Thoracic aorta (tissue), 2 donors: ENCODE measurements around the gene RBKS. TPM values are rescaled to one million over a fixed set of nuclear protein-coding genes. Genes with fewer than 3 reads are reported as not detected.

ENCODE experiments used
- ATAC-seq: fragments of 150-250 bp; one replicate; pipeline ENCODE4 v1.8.0; 2017; ENCODE audit warnings: low read depth; ENCODE audit not compliant: insufficient number of reproducible peaks, low FRiP score
- DNase-seq: peaks from one replicate; pipeline ENCODE4 v3.0.0-alpha.2; 2020; ENCODE audit warnings: low spot score
- H3K27ac ChIP-seq, 2 donors: fragments of 200-600 bp; sonication (generic); 1 replicate in 1 of 2; 2 replicates in 1 of 2; pipeline ENCODE4 v1.5.1; 2016; ENCODE audit warnings: mild to moderate bottlenecking in 2 of 2, moderate library complexity in 2 of 2
- H3K27me3 ChIP-seq: fragments of 200-600 bp; sonication (generic); replicated peaks from 2 replicates; pipeline ENCODE4 v1.6.0; 2016; ENCODE audit warnings: mild to moderate bottlenecking; ENCODE audit not compliant: insufficient read depth
- H3K36me3 ChIP-seq: fragments of 200-600 bp; sonication (generic); one replicate; pipeline ENCODE4 v1.5.1; 2016
- H3K4me1 ChIP-seq, 2 donors: fragments of 200-600 bp; sonication (generic); 1 replicate in 1 of 2; 2 replicates in 1 of 2; pipeline versions ENCODE4 v1.5.1 to v1.6.0; 2016; ENCODE audit warnings: low read depth in 2 of 2, mild to moderate bottlenecking in 1 of 2; ENCODE audit not compliant: control insufficient read depth in 1 of 2
- H3K4me3 ChIP-seq: fragments of 200-600 bp; sonication (generic); 2 replicates; pipeline ENCODE4 v1.5.1; 2016; ENCODE audit warnings: mild to moderate bottlenecking
- H3K9me3 ChIP-seq: fragments of 200-600 bp; sonication (generic); 2 replicates; pipeline ENCODE4 v1.5.1; 2016
- CTCF ChIP-seq: fragments of 200-600 bp; sonication (generic); IDR thresholded peaks from one replicate; pipeline ENCODE4 v1.5.1; 2019; ENCODE audit warnings: antibody characterized with exemption
- total RNA-seq, 2 donors: library from RNA; depleted of rRNA; stranded (reverse); fragments of >200 nt; gene quantifications; one replicate each; pipeline versions ENCODE4 v1.1.0 to v1.2.3, GENCODE V29; 2016

Gene RBKS
- total RNA-seq, 2 donors from 2014 or later, result 3.1 to 5.0 TPM

- peaks cover 18 to 29% of the 10 kb centered on the region in 2 donors for H3K4me1 ChIP-seq
- no peak overlapping the region for H3K4me3 ChIP-seq
- no peak overlapping the region for H3K27ac ChIP-seq
- no peaks in the 10 kb centered on the region for H3K27me3 ChIP-seq
- no peak for TF ChIP-seq CTCF
- DNase-seq (no peak), ATAC-seq (no peak)
- no peaks in the 10 kb centered on the region for H3K36me3 ChIP-seq
- no peaks in the 10 kb centered on the region for H3K9me3 ChIP-seq
Observed at GRCh38 chr2:27912512-27912911, 22.3 kb upstream of the RBKS start.

- H3K9me3 ChIP-seq, result no peaks in the 10 kb centered on the region
- ATAC-seq (no peak), DNase-seq (no peak)
- no peak overlapping the region for H3K27ac ChIP-seq
- H3K36me3 ChIP-seq, result no peaks in the 10 kb centered on the region
- H3K4me3 ChIP-seq, result no peak overlapping the region
- H3K4me1 ChIP-seq, result peaks cover 17 to 29% of the 10 kb centered on the region in 2 donors
- TF ChIP-seq CTCF, result no peak
- no peaks in the 10 kb centered on the region for H3K27me3 ChIP-seq
Observed at GRCh38 chr2:27911458-27912210, 21.4 kb upstream of the RBKS start.

GRCh38 chr2:27909901-27910300 lies 19.7 kb upstream of the RBKS start:
- Histone ChIP-seq H3K4me1 (peaks cover 3 to 22% of the 10 kb centered on the region in 2 donors), H3K27me3 (no peaks in the 10 kb centered on the region), H3K9me3 (no peaks in the 10 kb centered on the region), H3K27ac (no peak overlapping the region), H3K36me3 (no peaks in the 10 kb centered on the region), H3K4me3 (no peak overlapping the region)
- no peak for TF ChIP-seq CTCF
- ATAC-seq, result no peak
- no peak for DNase-seq

GRCh38 chr2:27907547-27907946 lies 17.4 kb upstream of the RBKS start:
- DNase-seq, result no peak
- ATAC-seq, result no peak
- Histone ChIP-seq H3K36me3 (no peaks in the 10 kb centered on the region), H3K9me3 (no peaks in the 10 kb centered on the region), H3K27ac (no peak overlapping the region), H3K4me3 (no peak overlapping the region), H3K4me1 (peaks cover 0 to 9% of the 10 kb centered on the region in 2 donors), H3K27me3 (no peaks in the 10 kb centered on the region)
- no peak for TF ChIP-seq CTCF

- Histone ChIP-seq H3K36me3 (no peaks in the 10 kb centered on the region), H3K4me3 (no peak overlapping the region), H3K4me1 (peaks cover 0 to 9% of the 10 kb centered on the region in 2 donors), H3K27ac (no peak overlapping the region), H3K27me3 (no peaks in the 10 kb centered on the region), H3K9me3 (no peaks in the 10 kb centered on the region)
- DNase-seq, result no peak
- no peak for TF ChIP-seq CTCF
- ATAC-seq, result no peak
Observed at GRCh38 chr2:27906074-27906473, 15.9 kb upstream of the RBKS start.
